GM23338 (cell line): ENCODE results near the gene GATA1. TPM values are rescaled to one million over a fixed set of nuclear protein-coding genes. Genes with fewer than 3 reads are reported as not detected.

Source experiments
- ATAC-seq: fragments of 200-7000 bp; cut with Tn5 transposase; 3 replicates; pipeline ENCODE4 v1.9.1; 2020
- DNase-seq: peaks from one replicate; pipeline ENCODE4 v3.0.0-alpha.2; 2015; ENCODE audit warnings: low spot score
- H2AFZ ChIP-seq: fragments of 200-600 bp; sonication (generic); 2 replicates; pipeline ENCODE4 v1.8.0; 2016; ENCODE audit warnings: antibody characterized with exemption, mild to moderate bottlenecking, moderate library complexity
- H3F3A ChIP-seq: fragments of 200-600 bp; sonication (generic); replicated peaks from 2 replicates; pipeline ENCODE4 v1.8.0; 2017; ENCODE audit warnings: antibody characterized with exemption, mixed run types, low read depth
- H3K27ac ChIP-seq: fragments of 200-600 bp; sonication (generic); 2 replicates; pipeline ENCODE4 v1.6.1; 2016; ENCODE audit warnings: low read depth
- H3K27me3 ChIP-seq: fragments of 200-600 bp; sonication (generic); 2 replicates; pipeline ENCODE4 v1.8.0; 2016; ENCODE audit warnings: mild to moderate bottlenecking, mixed run types, moderate library complexity; ENCODE audit not compliant: insufficient read depth
- H3K36me3 ChIP-seq: fragments of 200-600 bp; sonication (generic); 2 replicates; pipeline ENCODE4 v1.8.0; 2016; ENCODE audit warnings: mild to moderate bottlenecking; ENCODE audit not compliant: insufficient read depth
- H3K4me1 ChIP-seq: fragments of 200-600 bp; sonication (generic); 2 replicates; pipeline ENCODE4 v1.8.0; 2016; ENCODE audit warnings: mild to moderate bottlenecking, moderate library complexity; ENCODE audit not compliant: insufficient read depth
- H3K4me2 ChIP-seq: fragments of 200-600 bp; sonication (generic); 2 replicates; pipeline ENCODE4 v1.7.1; 2017; ENCODE audit warnings: mixed run types
- H3K4me3 ChIP-seq: fragments of 200-600 bp; sonication (generic); 2 replicates; pipeline ENCODE4 v1.6.1; 2016; ENCODE audit warnings: mixed run types
- H3K79me2 ChIP-seq: fragments of 200-600 bp; sonication (generic); replicated peaks from 2 replicates; pipeline ENCODE4 v1.8.0; 2017; ENCODE audit warnings: mild to moderate bottlenecking; ENCODE audit not compliant: insufficient read depth
- H3K9me2 ChIP-seq: fragments of 200-600 bp; sonication (generic); 2 replicates; pipeline ENCODE4 v1.8.0; 2017; ENCODE audit not compliant: insufficient read depth
- H4K20me1 ChIP-seq: fragments of 200-600 bp; sonication (generic); replicated peaks from 2 replicates; pipeline ENCODE4 v1.8.0; 2017; ENCODE audit warnings: mild to moderate bottlenecking; ENCODE audit not compliant: insufficient read depth
- H3K27ac Mint-ChIP-seq: 2 replicates; pipeline ENCODE4 v1.8.0; 2020; ENCODE audit warnings: inconsistent platforms, mild to moderate bottlenecking, moderate library complexity, mixed read lengths
- H3K27me3 Mint-ChIP-seq: 3 replicates; pipeline ENCODE4 v1.8.0; 2022; ENCODE audit warnings: low read depth, mild to moderate bottlenecking, moderate library complexity, mixed read lengths, inconsistent platforms; ENCODE audit not compliant: insufficient read depth, poor library complexity
- H3K36me3 Mint-ChIP-seq: 3 replicates; pipeline ENCODE4 v1.8.0; 2021; ENCODE audit warnings: low read depth, mild to moderate bottlenecking, inconsistent platforms, moderate library complexity, mixed read lengths
- H3K4me1 Mint-ChIP-seq: 3 replicates; pipeline ENCODE4 v1.8.0; 2020; ENCODE audit warnings: mild to moderate bottlenecking, inconsistent platforms, mixed read lengths
- H3K4me3 Mint-ChIP-seq: 3 replicates; pipeline ENCODE4 v1.8.0; 2021; ENCODE audit warnings: moderate library complexity, mild to moderate bottlenecking, inconsistent platforms, mixed read lengths
- H3K9me3 Mint-ChIP-seq: 3 replicates; pipeline ENCODE4 v1.8.0; 2020; ENCODE audit warnings: moderate library complexity, mild to moderate bottlenecking, inconsistent platforms, mixed read lengths
- CREB1 ChIP-seq: fragments of 250-450 bp; sonication (Bioruptor Pico); IDR thresholded peaks from 2 replicates; pipeline ENCODE4 v1.5.0; 2020; ENCODE audit warnings: low read depth, mild to moderate bottlenecking, moderate library complexity
- CTCF ChIP-seq, 2 experiments: fragments of 200-600 bp in 1 of 2; sonication (generic) in 1 of 2; conservative IDR thresholded peaks; 2 replicates each; pipeline versions ENCODE4 v1.5.1 to v1.6.1; 2016 to 2017; ENCODE audit warnings: antibody characterized with exemption in 2 of 2, low read depth in 2 of 2, mild to moderate bottlenecking in 2 of 2, moderate library complexity in 1 of 2
- ETS1 ChIP-seq: IDR thresholded peaks from 2 replicates; pipeline ENCODE4 v1.6.1; 2016; ENCODE audit warnings: antibody characterized with exemption
- EZH2 ChIP-seq: fragments of 200-600 bp; sonication (generic); IDR thresholded peaks from one replicate; pipeline ENCODE4 v1.8.0; 2017; ENCODE audit warnings: antibody characterized with exemption, mild to moderate bottlenecking, low read depth; ENCODE audit not compliant: unreplicated experiment
- EZH2phosphoT487 ChIP-seq: fragments of 200-600 bp; sonication (generic); IDR thresholded peaks from one replicate; pipeline ENCODE4 v1.8.1; 2018; ENCODE audit warnings: antibody characterized with exemption; ENCODE audit not compliant: unreplicated experiment
- JUNB ChIP-seq: IDR thresholded peaks from one replicate; pipeline ENCODE4 v1.6.1; 2016; ENCODE audit warnings: antibody characterized with exemption; ENCODE audit not compliant: unreplicated experiment
- NANOG ChIP-seq: IDR thresholded peaks from 2 replicates; pipeline ENCODE4 v1.6.1; 2016; ENCODE audit warnings: antibody characterized with exemption, borderline replicate concordance
- POLR2AphosphoS5 ChIP-seq: IDR thresholded peaks from 2 replicates; pipeline ENCODE4 v1.6.1; 2016; ENCODE audit warnings: antibody characterized with exemption, low read depth
- REST ChIP-seq: IDR thresholded peaks from one replicate; pipeline ENCODE4 v1.6.1; 2018; ENCODE audit warnings: antibody characterized with exemption; ENCODE audit not compliant: unreplicated experiment
- STAT1 ChIP-seq: IDR thresholded peaks from one replicate; pipeline ENCODE4 v1.6.1; 2016; ENCODE audit warnings: antibody characterized with exemption; ENCODE audit not compliant: unreplicated experiment
- ZNF114 ChIP-seq: fragments of 250-450 bp; sonication (Bioruptor Pico); IDR thresholded peaks from 2 replicates; pipeline ENCODE4 v1.5.0; 2020; ENCODE audit warnings: mild to moderate bottlenecking, moderate library complexity
- ZNF331 ChIP-seq: fragments of 250-450 bp; sonication (Bioruptor Pico); IDR thresholded peaks from 2 replicates; pipeline ENCODE4 v1.5.0; 2020; ENCODE audit warnings: low read depth, mild to moderate bottlenecking, moderate library complexity
- ZNF462 ChIP-seq: fragments of 250-450 bp; sonication (Bioruptor Pico); IDR thresholded peaks from 2 replicates; pipeline ENCODE4 v1.5.0; 2020; ENCODE audit warnings: mild to moderate bottlenecking, moderate library complexity
- polyA plus RNA-seq: library from polyadenylated mRNA; unstranded; fragments of >200 nt; fragmentation: Nextera tagmentation; extraction: Ambion mirVana; gene quantifications from 2 replicates; pipeline ENCODE4 v1.2.1, GENCODE V29; 2016
- total RNA-seq: library from RNA; depleted of rRNA; stranded (reverse); fragments of >200 nt; shearing (Covaris generic); gene quantifications from 2 replicates; pipeline ENCODE4 v1.2.3, GENCODE V29; 2014

The GATA1 gene
- total and polyA plus RNA-seq, 2 experiments from 2014 or later = not detected

- Mint-ChIP-seq H3K4me1 (no peaks in the 10 kb centered on the region), H3K27me3 (peaks cover 3% of the 10 kb centered on the region), H3K36me3 (no peaks in the 10 kb centered on the region), H3K27ac (no peak overlapping the region), H3K4me3 (no peak overlapping the region), H3K9me3 (no peaks in the 10 kb centered on the region)
- Histone ChIP-seq H3K27me3 (no peaks in the 10 kb centered on the region), H3K79me2 (no peaks in the 10 kb centered on the region), H3F3A (no peaks in the 10 kb centered on the region), H2AFZ (no peak overlapping the region), H3K27ac (no peak overlapping the region), H3K4me1 (no peaks in the 10 kb centered on the region), H4K20me1 (no peaks in the 10 kb centered on the region), H3K4me3 (no peak overlapping the region), H3K4me2 (no peak overlapping the region), H3K36me3 (no peaks in the 10 kb centered on the region), H3K9me2 (no peaks in the 10 kb centered on the region)
- no peak for TF ChIP-seq ZNF331
- TF ChIP-seq ZNF462 = no peak
- no peak for TF ChIP-seq EZH2
- no peak for TF ChIP-seq STAT1
- TF ChIP-seq ZNF114 (CRISPR knock-in tag) = no peak
- TF ChIP-seq CTCF (conservative IDR thresholded peaks at IDR 0.05; ENCODE audit: low read depth in 2 of 2) = no peak
- no peak for TF ChIP-seq ETS1
- no peak for TF ChIP-seq CREB1 (CRISPR knock-in tag)
- no peak for TF ChIP-seq JUNB
- TF ChIP-seq NANOG = no peak
- TF ChIP-seq POLR2AphosphoS5 = no peak
- no peak for TF ChIP-seq REST
- no peak for TF ChIP-seq EZH2phosphoT487
- ATAC-seq (no peak), DNase-seq (no peak)
Observed at GRCh38 chrX:48753708-48754228, 32.6 kb upstream of the GATA1 start.
